Measurements from ENCODE around the gene ITIH1.

The ITIH1 gene

GRCh38 chr3:52831500-52832301, 54.3 kb downstream of the ITIH1 start:
- Histone ChIP-seq H3K27me3 (ENCODE audit: insufficient read depth, poor library complexity, severe bottlenecking) (no peaks in the 10 kb centered on the region), H3K27ac (ENCODE audit: poor library complexity, severe bottlenecking) (no peak overlapping the region), H3K4me1 (ENCODE audit: insufficient read depth, poor library complexity, severe bottlenecking) (peaks cover 7% of the 10 kb centered on the region), H3K4me3 (ENCODE audit: severe bottlenecking) (no peak overlapping the region), H3K9me3 (ENCODE audit: severe bottlenecking) (no peaks in the 10 kb centered on the region), H3K36me3 (ENCODE audit: low read depth) (no peaks in the 10 kb centered on the region)
- ATAC-seq (ENCODE audit: low read depth) (peak; percentile 66), DNase-seq (ENCODE audit: low spot score) (no peak)
- TF ChIP-seq CTCF (IDR thresholded peaks at IDR 0.05; ENCODE audit: poor library complexity, severe bottlenecking) = no peak

GRCh38 chr3:52833202-52833601, 55.8 kb downstream of the ITIH1 start:
- no peak for DNase-seq (ENCODE audit: low spot score)
- H3K27me3 ChIP-seq (ENCODE audit: insufficient read depth, poor library complexity, severe bottlenecking) = no peaks in the 10 kb centered on the region
- ATAC-seq (ENCODE audit: low read depth) = no peak
- no peaks in the 10 kb centered on the region for H3K9me3 ChIP-seq (ENCODE audit: severe bottlenecking)
- H3K36me3 ChIP-seq (ENCODE audit: low read depth) = no peaks in the 10 kb centered on the region
- TF ChIP-seq CTCF (IDR thresholded peaks at IDR 0.05; ENCODE audit: poor library complexity, severe bottlenecking) = no peak
- peaks cover 7% of the 10 kb centered on the region for H3K4me1 ChIP-seq (ENCODE audit: insufficient read depth, poor library complexity, severe bottlenecking)
- no peak overlapping the region for H3K27ac ChIP-seq (ENCODE audit: poor library complexity, severe bottlenecking)
- H3K4me3 ChIP-seq (ENCODE audit: severe bottlenecking) = no peak overlapping the region

- Histone ChIP-seq H3K36me3 (ENCODE audit: low read depth) (no peaks in the 10 kb centered on the region), H3K27ac (ENCODE audit: poor library complexity, severe bottlenecking) (no peak within 1 kb of the TSS), H3K4me3 (ENCODE audit: severe bottlenecking) (no peak within 1 kb of the TSS), H3K27me3 (ENCODE audit: insufficient read depth, poor library complexity, severe bottlenecking) (no peaks in the 10 kb centered on the region), H3K4me1 (ENCODE audit: insufficient read depth, poor library complexity, severe bottlenecking) (peaks cover 7% of the 10 kb centered on the region), H3K9me3 (ENCODE audit: severe bottlenecking) (no peaks in the 10 kb centered on the region)
- TF ChIP-seq CTCF (IDR thresholded peaks at IDR 0.05; ENCODE audit: poor library complexity, severe bottlenecking) = no peak
- DNase-seq (ENCODE audit: low spot score) = no peak
- no peak for ATAC-seq (ENCODE audit: low read depth)
These were observed 57.6 kb downstream of the ITIH1 start, which contains the start of gene MUSTN1 for GRCh38 chr3:52834871-52835501. Gene MUSTN1 (minus strand): TSS chr3:52835019. CDS start chr3:52834948, 71 bp downstream.

- ATAC-seq (ENCODE audit: low read depth) = no peak
These were observed 58.5 kb downstream of the ITIH1 start for GRCh38 chr3:52835766-52836470.

More at GRCh38 chr3:52835766-52836470, 58.5 kb downstream of the ITIH1 start:
- Histone ChIP-seq H3K9me3 (ENCODE audit: severe bottlenecking) (no peaks in the 10 kb centered on the region), H3K4me3 (ENCODE audit: severe bottlenecking) (no peak overlapping the region), H3K27ac (ENCODE audit: poor library complexity, severe bottlenecking) (no peak overlapping the region), H3K36me3 (ENCODE audit: low read depth) (no peaks in the 10 kb centered on the region), H3K27me3 (ENCODE audit: insufficient read depth, poor library complexity, severe bottlenecking) (no peaks in the 10 kb centered on the region), H3K4me1 (ENCODE audit: insufficient read depth, poor library complexity, severe bottlenecking) (peaks cover 7% of the 10 kb centered on the region)
- no peak for TF ChIP-seq CTCF (IDR thresholded peaks at IDR 0.05; ENCODE audit: poor library complexity, severe bottlenecking)
- no peak for DNase-seq (ENCODE audit: low spot score)
